Hepatocyte (in vitro differentiated cells): ENCODE data around the gene MATN4. TPM values are rescaled to one million over a fixed set of nuclear protein-coding genes. Genes with fewer than 3 reads are reported as not detected.

Source experiments
- DNase-seq: peaks from one replicate; pipeline ENCODE4 v3.0.0-alpha.2; 2016; ENCODE audit warnings: low spot score
- H2AFZ ChIP-seq: fragments of 200-600 bp; sonication (generic); 2 replicates; pipeline ENCODE4 v1.6.0; 2016; ENCODE audit warnings: antibody characterized with exemption, mild to moderate bottlenecking
- H3K27ac ChIP-seq: fragments of 200-600 bp; sonication (generic); 2 replicates; pipeline ENCODE4 v1.5.1; 2016; ENCODE audit warnings: mild to moderate bottlenecking
- H3K27me3 ChIP-seq: fragments of 200-600 bp; sonication (generic); 2 replicates; pipeline ENCODE4 v1.6.1; 2016
- H3K36me3 ChIP-seq: fragments of 200-600 bp; sonication (generic); replicated peaks from 2 replicates; pipeline ENCODE4 v1.5.1; 2016; ENCODE audit warnings: low read depth; ENCODE audit not compliant: insufficient read depth
- H3K4me1 ChIP-seq: fragments of 200-600 bp; sonication (generic); 2 replicates; pipeline ENCODE4 v1.5.1; 2016; ENCODE audit warnings: mild to moderate bottlenecking, moderate library complexity; ENCODE audit not compliant: insufficient read depth
- H3K4me2 ChIP-seq: fragments of 200-600 bp; sonication (generic); 2 replicates; pipeline ENCODE4 v1.6.0; 2016
- H3K4me3 ChIP-seq: fragments of 200-600 bp; sonication (generic); 2 replicates; pipeline ENCODE4 v1.5.1; 2016; ENCODE audit warnings: mild to moderate bottlenecking
- H3K79me2 ChIP-seq: fragments of 200-600 bp; sonication (generic); 2 replicates; pipeline ENCODE4 v1.6.0; 2017; ENCODE audit warnings: mild to moderate bottlenecking
- H3K9me2 ChIP-seq: fragments of 200-600 bp; sonication (generic); replicated peaks from 2 replicates; pipeline ENCODE4 v1.6.0; 2017; ENCODE audit warnings: mild to moderate bottlenecking; ENCODE audit not compliant: insufficient read depth
- H3K9me3 ChIP-seq: fragments of 200-600 bp; sonication (generic); 2 replicates; pipeline ENCODE4 v1.5.1; 2016; ENCODE audit warnings: low read depth, mild to moderate bottlenecking
- H4K20me1 ChIP-seq: fragments of 200-600 bp; sonication (generic); 2 replicates; pipeline ENCODE4 v1.6.0; 2016; ENCODE audit warnings: mild to moderate bottlenecking; ENCODE audit not compliant: insufficient read depth, poor library complexity, severe bottlenecking
- EZH2 ChIP-seq: fragments of 200-600 bp; sonication (generic); IDR thresholded peaks from 2 replicates; pipeline ENCODE4 v1.6.1; 2016; ENCODE audit warnings: antibody characterized with exemption, mild to moderate bottlenecking, borderline replicate concordance
- EZH2phosphoT487 ChIP-seq: fragments of 200-600 bp; sonication (generic); IDR thresholded peaks from one replicate; pipeline ENCODE4 v1.6.1; 2018; ENCODE audit warnings: antibody characterized with exemption, mild to moderate bottlenecking, low read depth, moderate library complexity; ENCODE audit not compliant: unreplicated experiment, severe bottlenecking
- WGBS: methylation state at CpG from one replicate; pipeline ENCODE4 v1.1.6; 2016; ENCODE audit warnings: low lambda C conversion rate; ENCODE audit errors: missing lambda C conversion rate; 5-methylcytosine and 5-hydroxymethylcytosine counted together
- polyA plus RNA-seq: library from polyadenylated mRNA; unstranded; fragments of >200 nt; fragmentation: Nextera tagmentation; extraction: Ambion mirVana; gene quantifications from 2 replicates; pipeline ENCODE4 v1.2.1, GENCODE V29; 2016
- total RNA-seq: library from RNA; depleted of rRNA; stranded (reverse); fragments of >200 nt; gene quantifications from 2 replicates; pipeline ENCODE4 v1.2.3, GENCODE V29; 2014
- TF ChIP-seq, protein P1 (sequence below): fragments of 200-600 bp; sonication (generic); IDR thresholded peaks from 2 replicates; pipeline ENCODE4 v1.5.1; 2016; ENCODE audit warnings: antibody characterized with exemption, mild to moderate bottlenecking; ENCODE audit not compliant: poor library complexity

The MATN4 gene
- total and polyA plus RNA-seq, 2 experiments from 2014 or later: 0.57 TPM; not detected in 1

DNA sequence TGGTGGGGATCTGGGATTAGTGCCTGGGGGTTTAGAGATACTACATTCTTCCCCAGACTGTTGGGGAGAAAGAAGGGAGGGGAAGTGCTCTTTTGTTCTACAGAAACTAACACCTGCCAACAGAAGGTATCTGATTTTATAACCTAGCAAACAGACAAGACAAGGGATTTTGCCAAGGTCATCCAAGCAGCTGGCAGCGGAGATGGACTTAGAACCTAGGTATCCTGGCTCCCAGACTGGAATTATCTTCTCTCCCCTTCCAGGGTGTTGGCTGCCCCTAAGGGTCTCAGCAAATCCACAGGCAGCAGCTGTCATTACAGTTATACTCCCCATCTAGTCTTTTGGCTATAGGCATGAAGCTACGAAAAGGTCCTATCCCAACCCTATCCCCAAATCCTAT, 31.7 kb upstream of the MATN4 start:
- H3K36me3 ChIP-seq: no peaks in the 10 kb centered on the region
- H3K79me2 ChIP-seq: peaks cover 58% of the 10 kb centered on the region
- H3K4me2 ChIP-seq: peak overlapping the region; percentile 87
- peaks cover 5% of the 10 kb centered on the region for H4K20me1 ChIP-seq
- TF ChIP-seq EZH2phosphoT487: no peak
- TF ChIP-seq, protein P1, sequence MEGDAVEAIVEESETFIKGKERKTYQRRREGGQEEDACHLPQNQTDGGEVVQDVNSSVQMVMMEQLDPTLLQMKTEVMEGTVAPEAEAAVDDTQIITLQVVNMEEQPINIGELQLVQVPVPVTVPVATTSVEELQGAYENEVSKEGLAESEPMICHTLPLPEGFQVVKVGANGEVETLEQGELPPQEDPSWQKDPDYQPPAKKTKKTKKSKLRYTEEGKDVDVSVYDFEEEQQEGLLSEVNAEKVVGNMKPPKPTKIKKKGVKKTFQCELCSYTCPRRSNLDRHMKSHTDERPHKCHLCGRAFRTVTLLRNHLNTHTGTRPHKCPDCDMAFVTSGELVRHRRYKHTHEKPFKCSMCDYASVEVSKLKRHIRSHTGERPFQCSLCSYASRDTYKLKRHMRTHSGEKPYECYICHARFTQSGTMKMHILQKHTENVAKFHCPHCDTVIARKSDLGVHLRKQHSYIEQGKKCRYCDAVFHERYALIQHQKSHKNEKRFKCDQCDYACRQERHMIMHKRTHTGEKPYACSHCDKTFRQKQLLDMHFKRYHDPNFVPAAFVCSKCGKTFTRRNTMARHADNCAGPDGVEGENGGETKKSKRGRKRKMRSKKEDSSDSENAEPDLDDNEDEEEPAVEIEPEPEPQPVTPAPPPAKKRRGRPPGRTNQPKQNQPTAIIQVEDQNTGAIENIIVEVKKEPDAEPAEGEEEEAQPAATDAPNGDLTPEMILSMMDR: no peak
- TF ChIP-seq EZH2: no peak
- H2AFZ ChIP-seq: no peak overlapping the region
- no peak for DNase-seq
- no peaks in the 10 kb centered on the region for H3K9me2 ChIP-seq
- WGBS: 86% methylated on average over 2 of the region's 2 CpGs
- H3K27ac ChIP-seq: peak overlapping the region; percentile 96
- H3K4me3 ChIP-seq: no peak overlapping the region
- H3K4me1 ChIP-seq: peaks cover 82% of the 10 kb centered on the region
- no peaks in the 10 kb centered on the region for H3K27me3 ChIP-seq
- no peaks in the 10 kb centered on the region for H3K9me3 ChIP-seq

DNA sequence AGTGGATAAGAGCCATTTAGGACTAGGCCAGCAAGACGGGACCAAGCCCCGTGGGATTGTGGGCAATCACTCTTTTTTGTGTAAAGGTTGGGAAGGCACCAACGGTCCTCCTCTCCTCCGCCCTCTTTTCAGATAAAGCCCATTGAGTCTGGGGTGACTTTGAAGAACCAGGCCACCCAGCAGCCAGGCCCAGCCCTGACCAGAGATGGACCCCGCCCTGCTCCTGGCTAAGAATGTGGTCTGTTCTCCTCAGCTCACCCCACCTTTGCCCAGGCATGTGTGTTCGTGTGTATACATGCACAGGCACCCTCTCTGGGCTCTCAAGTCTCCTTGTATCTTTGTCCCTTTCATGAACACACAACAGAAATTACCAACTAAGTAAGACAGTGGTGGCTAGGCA, 31.0 kb upstream of the MATN4 start:
- Histone ChIP-seq H3K4me2 (peak overlapping the region; percentile 87), H3K9me2 (no peaks in the 10 kb centered on the region), H3K79me2 (peaks cover 59% of the 10 kb centered on the region), H4K20me1 (peaks cover 5% of the 10 kb centered on the region), H3K36me3 (no peaks in the 10 kb centered on the region), H2AFZ (no peak overlapping the region), H3K27me3 (no peaks in the 10 kb centered on the region), H3K9me3 (no peaks in the 10 kb centered on the region), H3K4me3 (no peak overlapping the region), H3K4me1 (peaks cover 74% of the 10 kb centered on the region), H3K27ac (peak overlapping the region; percentile 96)
- DNase-seq: peak; percentile 36
- 68% methylated on average over 6 of the region's 6 CpGs for WGBS
- TF ChIP-seq, protein P1: no peak
- TF ChIP-seq EZH2phosphoT487 (no peak), EZH2 (no peak)

DNA sequence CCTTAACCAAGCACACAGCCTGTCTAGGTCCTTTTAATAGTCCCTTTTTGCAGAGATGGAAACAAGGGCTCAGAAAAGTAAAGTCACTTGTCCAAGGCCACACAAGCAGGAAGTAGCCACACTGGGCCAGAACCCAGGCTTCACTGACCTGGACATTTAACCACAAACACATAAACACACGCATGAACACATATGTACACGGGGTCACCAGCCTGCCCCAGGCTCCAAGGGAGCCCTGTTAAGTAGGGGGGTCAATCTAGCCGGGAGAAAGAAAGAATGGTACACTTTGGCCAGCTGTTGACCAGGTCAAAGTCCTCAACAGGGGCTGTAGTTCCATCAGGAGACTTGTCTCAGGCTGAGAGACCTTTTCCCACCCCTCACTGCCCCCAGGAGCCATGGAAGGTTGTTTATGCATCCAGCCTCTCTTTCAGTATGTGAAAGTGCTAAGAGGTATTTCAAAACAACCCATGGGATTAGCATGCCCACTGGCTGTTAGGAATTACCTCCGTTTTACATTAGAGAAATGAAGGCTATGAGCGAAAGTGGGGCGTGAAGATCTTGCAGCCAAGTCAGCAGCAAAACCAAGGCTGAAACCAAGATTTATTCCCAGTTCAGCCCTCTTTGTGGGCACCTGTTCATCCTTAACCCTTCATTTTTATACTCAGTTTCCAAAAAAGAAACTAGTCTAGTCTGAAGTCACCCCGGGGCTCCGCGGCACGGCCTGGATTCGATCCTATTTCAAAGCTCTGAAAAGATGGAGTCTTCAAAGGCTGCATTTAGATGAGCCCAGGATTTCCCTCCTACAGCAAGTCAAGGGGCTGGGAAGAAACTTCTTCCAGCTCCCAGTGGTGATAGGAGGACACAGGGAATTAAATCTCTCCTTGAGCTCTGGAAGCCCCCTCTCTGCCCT, 30.3 kb upstream of the MATN4 start:
- Histone ChIP-seq H3K36me3 (no peaks in the 10 kb centered on the region), H3K27ac (peak overlapping the region; percentile 96), H3K9me3 (no peaks in the 10 kb centered on the region), H3K4me2 (peak overlapping the region; percentile 87), H3K4me3 (no peak overlapping the region), H4K20me1 (peaks cover 5% of the 10 kb centered on the region), H2AFZ (no peak overlapping the region), H3K27me3 (no peaks in the 10 kb centered on the region), H3K4me1 (peaks cover 67% of the 10 kb centered on the region), H3K9me2 (no peaks in the 10 kb centered on the region), H3K79me2 (peaks cover 63% of the 10 kb centered on the region)
- peak; percentile 28 for DNase-seq
- WGBS: 71% methylated on average over 11 of the region's 11 CpGs
- TF ChIP-seq EZH2 (no peak), EZH2phosphoT487 (no peak)
- TF ChIP-seq, protein P1: no peak
